ENCODE data around the gene SCTR.

The SCTR gene

GRCh38 chr2:119440873-119441272 lies 83.4 kb downstream of the SCTR start:
- no peak for DNase-seq

- DNase-seq, result no peak
Measured at GRCh38 chr2:119440501-119440870, 83.8 kb downstream of the SCTR start.

- DNase-seq, result no peak
Measured at GRCh38 chr2:119439574-119440500, 84.4 kb downstream of the SCTR start.

- DNase-seq, result no peak
Measured at GRCh38 chr2:119438726-119439284, 85.5 kb downstream of the SCTR start.

- no peak for DNase-seq
Measured at GRCh38 chr2:119438128-119438656, 86.1 kb downstream of the SCTR start.

- DNase-seq, result no peak
Measured at GRCh38 chr2:119436993-119437772, 87.1 kb downstream of the SCTR start.

GRCh38 chr2:119435953-119436297 lies 88.4 kb downstream of the SCTR start:
- no peak for DNase-seq

- DNase-seq, result no peak
Measured at GRCh38 chr2:119435081-119435952, 89.0 kb downstream of the SCTR start.

GRCh38 chr2:119434664-119435063 lies 89.6 kb downstream of the SCTR start:
- no peak for DNase-seq

- DNase-seq, result no peak
Measured at GRCh38 chr2:119433636-119434327, 90.5 kb downstream of the SCTR start.

GRCh38 chr2:119432851-119433522 lies 91.3 kb downstream of the SCTR start:
- DNase-seq, result no peak

GRCh38 chr2:119431976-119432850 lies 92.1 kb downstream of the SCTR start:
- DNase-seq, result no peak

GRCh38 chr2:119431155-119431975 lies 92.9 kb downstream of the SCTR start, which contains the start of gene TMEM37:
TMEM37 (plus strand) TSS chr2:119431854; CDS start chr2:119431904, 50 bp downstream.
- no peak for DNase-seq

- no peak for DNase-seq
Measured at GRCh38 chr2:119430023-119430498, 94.2 kb downstream of the SCTR start.

- DNase-seq, result no peak
Measured at GRCh38 chr2:119429225-119429981, 94.9 kb downstream of the SCTR start.

GRCh38 chr2:119428488-119429224 lies 95.6 kb downstream of the SCTR start:
- DNase-seq, result no peak

GRCh38 chr2:119427756-119428155 lies 96.5 kb downstream of the SCTR start:
- DNase-seq, result no peak
